Measurements from ENCODE around the gene KLK12. TPM values are rescaled to one million over a fixed set of nuclear protein-coding genes. Genes with fewer than 3 reads are reported as not detected.

KLK12 gene
- polyA plus RNA-seq, 1 donor from 2014 or later: not detected

- no peak overlapping the region for H3K4me2 ChIP-seq (ENCODE audit: low read length)
- no peaks in the 10 kb centered on the region for H4K20me1 ChIP-seq (ENCODE audit: insufficient read depth)
- H3K27ac ChIP-seq (ENCODE audit: low read length): no peak overlapping the region
- no peaks in the 10 kb centered on the region for H3K9me2 ChIP-seq (ENCODE audit: insufficient read depth, low read length)
- TF ChIP-seq REST (IDR thresholded peaks at IDR 0.05; ENCODE audit: borderline replicate concordance) (no peak), EZH2 (IDR thresholded peaks at IDR 0.05; ENCODE audit: borderline replicate concordance, insufficient read depth, low read length, poor library complexity, severe bottlenecking) (no peak), EP300 (conservative IDR thresholded peaks at IDR 0.05; ENCODE audit: poor library complexity, severe bottlenecking) (no peak), SMC3 (conservative IDR thresholded peaks at IDR 0.05; ENCODE audit: poor library complexity) (no peak), MXI1 (conservative IDR thresholded peaks at IDR 0.05; ENCODE audit: poor library complexity, severe bottlenecking) (no peak)
- H3K9ac ChIP-seq (ENCODE audit: low read length): no peak overlapping the region
- no peaks in the 10 kb centered on the region for H3K27me3 ChIP-seq (ENCODE audit: insufficient read depth, low read depth, low read length)
- no peaks in the 10 kb centered on the region for H3K79me2 ChIP-seq (replicated peaks; ENCODE audit: insufficient read depth, low read length)
- no peak overlapping the region for H3K4me3 ChIP-seq (ENCODE audit: low read length)
- no peaks in the 10 kb centered on the region for H3K36me3 ChIP-seq (ENCODE audit: insufficient read depth, low read length)
- no peak overlapping the region for H2AFZ ChIP-seq (ENCODE audit: low read depth, low read length)
- H3K9me3 ChIP-seq (ENCODE audit: low read length): no peaks in the 10 kb centered on the region
- no peaks in the 10 kb centered on the region for H3F3A ChIP-seq (ENCODE audit: insufficient read depth, low read length, poor library complexity, severe bottlenecking)
Observed at GRCh38 chr19:51007488-51007887, 27.3 kb downstream of the KLK12 start.

GRCh38 chr19:51006406-51006805 is 28.4 kb downstream of the KLK12 start:
- Histone ChIP-seq H3K9me3 (ENCODE audit: low read length) (no peaks in the 10 kb centered on the region), H2AFZ (ENCODE audit: low read depth, low read length) (no peak overlapping the region), H3K4me3 (ENCODE audit: low read length) (no peak overlapping the region), H3F3A (ENCODE audit: insufficient read depth, low read length, poor library complexity, severe bottlenecking) (no peaks in the 10 kb centered on the region), H3K9ac (ENCODE audit: low read length) (no peak overlapping the region), H3K27ac (ENCODE audit: low read length) (no peak overlapping the region), H4K20me1 (ENCODE audit: insufficient read depth) (no peaks in the 10 kb centered on the region), H3K9me2 (ENCODE audit: insufficient read depth, low read length) (no peaks in the 10 kb centered on the region), H3K36me3 (ENCODE audit: insufficient read depth, low read length) (no peaks in the 10 kb centered on the region), H3K4me2 (ENCODE audit: low read length) (no peak overlapping the region), H3K27me3 (ENCODE audit: insufficient read depth, low read depth, low read length) (no peaks in the 10 kb centered on the region), H3K79me2 (replicated peaks; ENCODE audit: insufficient read depth, low read length) (no peaks in the 10 kb centered on the region)
- TF ChIP-seq CTCF (IDR thresholded peaks at IDR 0.05; ENCODE audit: poor library complexity, severe bottlenecking) (no peak), TAF1 (IDR thresholded peaks at IDR 0.05; ENCODE audit: low read depth) (no peak), REST (IDR thresholded peaks at IDR 0.05; ENCODE audit: borderline replicate concordance) (no peak), MXI1 (conservative IDR thresholded peaks at IDR 0.05; ENCODE audit: poor library complexity, severe bottlenecking) (no peak), POLR2AphosphoS5 (IDR thresholded peaks at IDR 0.05) (no peak), EZH2 (IDR thresholded peaks at IDR 0.05; ENCODE audit: borderline replicate concordance, insufficient read depth, low read length, poor library complexity, severe bottlenecking) (no peak), EP300 (conservative IDR thresholded peaks at IDR 0.05; ENCODE audit: poor library complexity, severe bottlenecking) (no peak), SMC3 (conservative IDR thresholded peaks at IDR 0.05; ENCODE audit: poor library complexity) (no peak), RAD21 (conservative IDR thresholded peaks at IDR 0.05) (no peak)

All from neural cell (in vitro differentiated cells).